SK-N-MC (cell line): ENCODE data around the gene TSHZ2.

ENCODE experiments used
- EZH2 ChIP-seq: fragments of 200-600 bp; sonication (generic); IDR thresholded peaks from one replicate; pipeline ENCODE4 v1.6.1; 2017; ENCODE audit warnings: antibody characterized with exemption
- FOXP2 ChIP-seq: optimal IDR thresholded peaks from 2 replicates; pipeline ENCODE3; 2011; ENCODE audit warnings: mild to moderate bottlenecking, moderate library complexity; ENCODE audit not compliant: insufficient read depth; ENCODE audit errors: extremely low read length, control extremely low read depth
- POLR2AphosphoS5 ChIP-seq: IDR thresholded peaks from 2 replicates; pipeline ENCODE4 v1.6.1; 2012; ENCODE audit warnings: mild to moderate bottlenecking, low read depth, low read length, borderline replicate concordance

DNA sequence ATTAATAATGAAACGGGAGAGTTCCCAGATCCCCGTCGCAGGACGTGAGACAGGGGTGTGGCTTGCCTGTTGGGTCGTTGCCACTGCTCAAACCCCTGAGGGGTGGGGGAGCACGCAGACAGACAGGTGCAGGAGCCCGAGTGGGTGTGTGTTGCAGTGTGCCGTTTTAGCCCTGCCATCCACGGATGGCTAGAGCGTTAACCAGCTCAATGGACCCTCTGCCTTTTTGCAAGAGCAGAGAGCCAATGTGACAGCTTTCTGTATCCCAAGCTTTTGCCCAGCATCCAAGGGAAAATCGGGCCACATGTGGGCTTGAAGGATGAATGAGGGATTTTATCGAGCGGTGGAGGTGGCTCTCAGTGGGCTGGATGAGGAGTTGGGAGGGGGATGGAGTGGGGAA is 237.9 kb downstream of the TSHZ2 start:
- TF ChIP-seq EZH2: no peak
- TF ChIP-seq POLR2AphosphoS5: no peak
- no peak for TF ChIP-seq FOXP2
